ENCODE data around the gene GSTM2.

Gene GSTM2

GRCh38 chr1:109649491-109649914, 18.4 kb upstream of the GSTM2 start:
- Histone ChIP-seq H3K4me2 (ENCODE audit: low read length) (peak overlapping the region; percentile 50), H3K9me2 (replicated peaks; ENCODE audit: control insufficient read depth, low read length) (no peaks in the 10 kb centered on the region), H3K36me3 (ENCODE audit: control insufficient read depth, low read length) (no peaks in the 10 kb centered on the region), H3K79me2 (ENCODE audit: control insufficient read depth, low read length) (no peaks in the 10 kb centered on the region), H3K27ac (ENCODE audit: low read depth, low read length) (no peak overlapping the region), H3K4me3 (ENCODE audit: low read length) (peak overlapping the region; percentile 40), H3K9me3 (ENCODE audit: control insufficient read depth, insufficient read depth, low read length) (no peaks in the 10 kb centered on the region), H3F3A (ENCODE audit: control insufficient read depth, insufficient read depth) (no peaks in the 10 kb centered on the region), H4K20me1 (ENCODE audit: control insufficient read depth, insufficient read depth, low read depth, low read length) (no peaks in the 10 kb centered on the region), H3K4me1 (ENCODE audit: control insufficient read depth, low read length) (peaks cover 5% of the 10 kb centered on the region), H3K27me3 (ENCODE audit: control insufficient read depth, low read length) (peaks cover 32% of the 10 kb centered on the region)
- peak; percentile 41 for TF ChIP-seq CTCF (IDR thresholded peaks at IDR 0.05; ENCODE audit: low read depth, low read length, poor library complexity, severe bottlenecking)
- no peak for TF ChIP-seq EZH2phosphoT487 (IDR thresholded peaks at IDR 0.05; ENCODE audit: borderline replicate concordance, low read length)

GRCh38 chr1:109650609-109651008, 17.2 kb upstream of the GSTM2 start:
- H3K4me1 ChIP-seq (ENCODE audit: control insufficient read depth, low read length) = peaks cover 16% of the 10 kb centered on the region
- H3K36me3 ChIP-seq (ENCODE audit: control insufficient read depth, low read length) = no peaks in the 10 kb centered on the region
- no peaks in the 10 kb centered on the region for H3K79me2 ChIP-seq (ENCODE audit: control insufficient read depth, low read length)
- H3K27me3 ChIP-seq (ENCODE audit: control insufficient read depth, low read length) = peaks cover 35% of the 10 kb centered on the region
- H3K9me2 ChIP-seq (replicated peaks; ENCODE audit: control insufficient read depth, low read length) = no peaks in the 10 kb centered on the region
- no peaks in the 10 kb centered on the region for H3K9me3 ChIP-seq (ENCODE audit: control insufficient read depth, insufficient read depth, low read length)
- H3K4me2 ChIP-seq (ENCODE audit: low read length) = no peak overlapping the region
- H4K20me1 ChIP-seq (ENCODE audit: control insufficient read depth, insufficient read depth, low read depth, low read length) = no peaks in the 10 kb centered on the region
- no peaks in the 10 kb centered on the region for H3F3A ChIP-seq (ENCODE audit: control insufficient read depth, insufficient read depth)
- TF ChIP-seq CTCF (IDR thresholded peaks at IDR 0.05; ENCODE audit: low read depth, low read length, poor library complexity, severe bottlenecking) = no peak
- TF ChIP-seq EZH2phosphoT487 (IDR thresholded peaks at IDR 0.05; ENCODE audit: borderline replicate concordance, low read length) = no peak
- no peak overlapping the region for H3K4me3 ChIP-seq (ENCODE audit: low read length)
- no peak overlapping the region for H3K27ac ChIP-seq (ENCODE audit: low read depth, low read length)

GRCh38 chr1:109652402-109652801, 15.5 kb upstream of the GSTM2 start:
- peaks cover 35% of the 10 kb centered on the region for H3K27me3 ChIP-seq (ENCODE audit: control insufficient read depth, low read length)
- H3K36me3 ChIP-seq (ENCODE audit: control insufficient read depth, low read length) = no peaks in the 10 kb centered on the region
- H3K4me2 ChIP-seq (ENCODE audit: low read length) = no peak overlapping the region
- H3F3A ChIP-seq (ENCODE audit: control insufficient read depth, insufficient read depth) = no peaks in the 10 kb centered on the region
- no peaks in the 10 kb centered on the region for H3K9me2 ChIP-seq (replicated peaks; ENCODE audit: control insufficient read depth, low read length)
- H3K4me1 ChIP-seq (ENCODE audit: control insufficient read depth, low read length) = peaks cover 21% of the 10 kb centered on the region
- no peaks in the 10 kb centered on the region for H3K79me2 ChIP-seq (ENCODE audit: control insufficient read depth, low read length)
- H3K27ac ChIP-seq (ENCODE audit: low read depth, low read length) = no peak overlapping the region
- TF ChIP-seq EZH2phosphoT487 (IDR thresholded peaks at IDR 0.05; ENCODE audit: borderline replicate concordance, low read length) = no peak
- no peak for TF ChIP-seq CTCF (IDR thresholded peaks at IDR 0.05; ENCODE audit: low read depth, low read length, poor library complexity, severe bottlenecking)
- H4K20me1 ChIP-seq (ENCODE audit: control insufficient read depth, insufficient read depth, low read depth, low read length) = no peaks in the 10 kb centered on the region
- H3K4me3 ChIP-seq (ENCODE audit: low read length) = no peak overlapping the region
- H3K9me3 ChIP-seq (ENCODE audit: control insufficient read depth, insufficient read depth, low read length) = no peaks in the 10 kb centered on the region

All from DOHH2 (cell line).